Ascending aorta (tissue), 2 donors: Measurements from ENCODE around the gene KCNH2. TPM values are rescaled to one million over a fixed set of nuclear protein-coding genes. Genes with fewer than 3 reads are reported as not detected.

Experiments
- DNase-seq, 2 donors: peaks; one replicate each; pipeline ENCODE4 v3.0.0-alpha.2; 2019; ENCODE audit warnings: low spot score in 2 of 2
- H3K27ac ChIP-seq, 2 donors: fragments of 200-600 bp; sonication (generic); one replicate each; pipeline ENCODE4 v1.5.1; 2016 to 2017; ENCODE audit warnings: mild to moderate bottlenecking in 1 of 2
- H3K27me3 ChIP-seq: fragments of 200-600 bp; sonication (generic); one replicate; pipeline ENCODE4 v1.5.1; 2017
- H3K36me3 ChIP-seq, 2 donors: fragments of 200-600 bp; sonication (generic); one replicate each; pipeline ENCODE4 v1.5.1; 2016
- H3K4me1 ChIP-seq, 2 donors: fragments of 200-600 bp; sonication (generic); one replicate each; pipeline ENCODE4 v1.5.1; 2016 to 2017; ENCODE audit warnings: mild to moderate bottlenecking in 1 of 2
- H3K4me3 ChIP-seq, 2 donors: fragments of 200-600 bp; sonication (generic); one replicate each; pipeline ENCODE4 v1.5.1; 2016 to 2017; ENCODE audit warnings: mild to moderate bottlenecking in 1 of 2
- H3K9me3 ChIP-seq, 2 donors: fragments of 200-600 bp; sonication (generic); one replicate each; pipeline ENCODE4 v1.5.1; 2016
- CTCF ChIP-seq, 3 experiments: fragments of 200-600 bp in 2 of 3; fragments of 450-650 bp in 1 of 3; sonication (generic) in 2 of 3; IDR thresholded peaks; one replicate each; pipeline ENCODE4 v1.5.1; 2016 to 2019; ENCODE audit warnings: antibody characterized with exemption in 3 of 3, mild to moderate bottlenecking in 1 of 3, moderate library complexity in 1 of 3
- intact Hi-C: fragments of 100-400 bp; cut with DNase I; formaldehyde crosslinking; loops from one replicate; pipeline ENCODE4 v1.15.1; 2023
- total RNA-seq: library from RNA; depleted of rRNA; stranded (reverse); fragments of >200 nt; gene quantifications from one replicate; pipeline ENCODE4 v1.1.0, GENCODE V29; 2016

Gene KCNH2
- total RNA-seq, 1 donor from 2014 or later: not detected

GRCh38 chr7:150945171-150945852, 32.8 kb downstream of the KCNH2 start:
- no peaks in the 10 kb centered on the region for H3K4me1 ChIP-seq
- intact Hi-C loops: no loop called here
- H3K36me3 ChIP-seq: no peaks in the 10 kb centered on the region
- no peak overlapping the region for H3K27ac ChIP-seq
- peaks cover 3% of the 10 kb centered on the region for H3K27me3 ChIP-seq
- no peak overlapping the region for H3K4me3 ChIP-seq
- peak in 1 of 2 donors; percentile 50 for DNase-seq
- no peak for TF ChIP-seq CTCF (IDR thresholded peaks at IDR 0.05)
- no peaks in the 10 kb centered on the region for H3K9me3 ChIP-seq

- H3K4me3 ChIP-seq: no peak overlapping the region
- no peaks in the 10 kb centered on the region for H3K9me3 ChIP-seq
- no peak overlapping the region for H3K27ac ChIP-seq
- intact Hi-C loops: no loop called here
- H3K36me3 ChIP-seq: no peaks in the 10 kb centered on the region
- no peak for TF ChIP-seq CTCF (IDR thresholded peaks at IDR 0.05)
- H3K4me1 ChIP-seq: no peaks in the 10 kb centered on the region
- H3K27me3 ChIP-seq: peaks cover 3% of the 10 kb centered on the region
- DNase-seq: peak in 1 of 2 donors; percentile 45
Measured at GRCh38 chr7:150944066-150945042, 33.8 kb downstream of the KCNH2 start.

GRCh38 chr7:150943453-150943814, 34.7 kb downstream of the KCNH2 start:
- H3K36me3 ChIP-seq: no peaks in the 10 kb centered on the region
- H3K27me3 ChIP-seq: peaks cover 3% of the 10 kb centered on the region
- DNase-seq: peak in 1 of 2 donors; percentile 33
- intact Hi-C loops: no loop called here
- no peak overlapping the region for H3K27ac ChIP-seq
- H3K4me1 ChIP-seq: no peaks in the 10 kb centered on the region
- TF ChIP-seq CTCF (IDR thresholded peaks at IDR 0.05): no peak
- H3K9me3 ChIP-seq: no peaks in the 10 kb centered on the region
- no peak overlapping the region for H3K4me3 ChIP-seq

GRCh38 chr7:150942591-150943452, 35.3 kb downstream of the KCNH2 start:
- no peak overlapping the region for H3K27ac ChIP-seq
- no peak overlapping the region for H3K4me3 ChIP-seq
- peak in 1 of 2 donors; percentile 58 for DNase-seq
- H3K27me3 ChIP-seq: peaks cover 3% of the 10 kb centered on the region
- TF ChIP-seq CTCF (IDR thresholded peaks at IDR 0.05): no peak
- intact Hi-C loops: no loop called here
- no peaks in the 10 kb centered on the region for H3K9me3 ChIP-seq
- no peaks in the 10 kb centered on the region for H3K4me1 ChIP-seq
- H3K36me3 ChIP-seq: no peaks in the 10 kb centered on the region

- H3K27me3 ChIP-seq: no peaks in the 10 kb centered on the region
- no peak overlapping the region for H3K4me3 ChIP-seq
- no peaks in the 10 kb centered on the region for H3K36me3 ChIP-seq
- no peaks in the 10 kb centered on the region for H3K9me3 ChIP-seq
- H3K4me1 ChIP-seq: no peaks in the 10 kb centered on the region
- peak in 1 of 2 donors; percentile 56 for DNase-seq
- intact Hi-C loops: no loop called here
- TF ChIP-seq CTCF (IDR thresholded peaks at IDR 0.05): no peak
- H3K27ac ChIP-seq: no peak overlapping the region
Measured at GRCh38 chr7:150942001-150942590, 36.0 kb downstream of the KCNH2 start.
